AG04449 (cell line): Measurements from ENCODE around the gene ACAD11.
"Not testable (repeated sequence)": the region's sequence is repeated elsewhere in the genome, so short reads cannot be mapped to it uniquely, and the experiment has no call there.

Experiments used
- CTCF ChIA-PET: fragments of 350-600 bp; formaldehyde crosslinking; extraction: SDS; loops from one replicate; lab custom pipeline; 2021; ENCODE audit warnings: antibody characterized with exemption; lab: Yijun Ruan, JAX
- POLR2A ChIA-PET: fragments of 400-600, 350-600 bp; formaldehyde crosslinking; extraction: SDS; loops from one replicate; lab custom pipeline; 2020; ENCODE audit warnings: antibody characterized with exemption, inconsistent platforms; lab: Yijun Ruan, JAX
- DNase-seq: peaks from one replicate; pipeline ENCODE4 v3.0.0-alpha.2; 2010; ENCODE audit warnings: low read depth, low spot score
- H3K4me3 ChIP-seq: 2 replicates; pipeline ENCODE4 v1.5.1; 2011; ENCODE audit warnings: low read depth, mild to moderate bottlenecking, control low read depth, low read length
- TF ChIP-seq, protein P1 (sequence below): IDR thresholded peaks from one replicate; pipeline ENCODE4 v1.5.1; 2011; ENCODE audit warnings: mild to moderate bottlenecking, moderate library complexity, low read length, control low read depth, inconsistent platforms; ENCODE audit not compliant: insufficient read depth; ENCODE audit errors: missing control alignments

The ACAD11 gene

DNA sequence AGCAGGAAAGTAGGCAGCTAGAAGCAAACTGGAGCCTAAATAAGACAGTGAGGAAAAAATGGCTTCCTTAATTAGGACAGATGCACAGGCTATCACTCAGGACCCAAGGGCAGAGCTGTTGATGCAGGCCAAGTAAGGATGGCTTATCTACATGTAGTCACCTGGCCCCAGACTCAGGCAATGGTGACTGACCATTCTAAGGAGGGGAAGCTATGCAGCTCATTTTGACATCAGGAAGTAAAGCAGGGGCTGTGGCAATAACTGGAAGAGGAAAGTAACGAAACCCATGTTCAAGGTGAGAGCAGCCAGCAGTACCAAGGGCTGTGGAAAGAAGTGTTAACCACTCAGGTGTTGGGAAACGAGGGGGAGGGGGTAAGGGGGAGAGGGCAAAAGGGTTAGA lies 16.2 kb downstream of the ACAD11 start:
- no peak overlapping the region for H3K4me3 ChIP-seq
- no peak for DNase-seq
- CTCF ChIA-PET = interaction anchor here (1.0 to 6.7 kb wide), 17 partner anchors 10 to 292 kb away, joined by 3 to 524 read pairs (median 8); partner anchors contain the start of genes ACAD11 and UBA5
- POLR2A ChIA-PET = no interaction called here
- TF ChIP-seq, protein P1, sequence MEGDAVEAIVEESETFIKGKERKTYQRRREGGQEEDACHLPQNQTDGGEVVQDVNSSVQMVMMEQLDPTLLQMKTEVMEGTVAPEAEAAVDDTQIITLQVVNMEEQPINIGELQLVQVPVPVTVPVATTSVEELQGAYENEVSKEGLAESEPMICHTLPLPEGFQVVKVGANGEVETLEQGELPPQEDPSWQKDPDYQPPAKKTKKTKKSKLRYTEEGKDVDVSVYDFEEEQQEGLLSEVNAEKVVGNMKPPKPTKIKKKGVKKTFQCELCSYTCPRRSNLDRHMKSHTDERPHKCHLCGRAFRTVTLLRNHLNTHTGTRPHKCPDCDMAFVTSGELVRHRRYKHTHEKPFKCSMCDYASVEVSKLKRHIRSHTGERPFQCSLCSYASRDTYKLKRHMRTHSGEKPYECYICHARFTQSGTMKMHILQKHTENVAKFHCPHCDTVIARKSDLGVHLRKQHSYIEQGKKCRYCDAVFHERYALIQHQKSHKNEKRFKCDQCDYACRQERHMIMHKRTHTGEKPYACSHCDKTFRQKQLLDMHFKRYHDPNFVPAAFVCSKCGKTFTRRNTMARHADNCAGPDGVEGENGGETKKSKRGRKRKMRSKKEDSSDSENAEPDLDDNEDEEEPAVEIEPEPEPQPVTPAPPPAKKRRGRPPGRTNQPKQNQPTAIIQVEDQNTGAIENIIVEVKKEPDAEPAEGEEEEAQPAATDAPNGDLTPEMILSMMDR = no peak

DNA sequence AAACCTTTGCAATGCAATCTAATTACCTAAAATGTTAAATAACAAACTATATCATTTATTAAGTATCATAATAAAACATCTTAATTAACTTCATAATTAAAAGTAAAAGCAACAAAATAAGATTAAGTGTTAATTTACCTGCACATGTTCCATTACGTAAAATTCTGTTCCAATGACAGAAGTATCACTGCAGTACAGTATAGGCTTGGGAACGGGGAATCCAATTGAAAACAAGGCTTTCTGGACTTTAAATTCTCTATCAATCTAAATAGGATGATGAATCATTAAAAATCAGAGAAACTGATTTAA lies 17.1 kb downstream of the ACAD11 start:
- no peak for DNase-seq
- no peak overlapping the region for H3K4me3 ChIP-seq
- POLR2A ChIA-PET = interaction anchor here (1.1 kb wide), 1 partner anchor 17 kb away, joined by 4 read pairs; the partner anchor contains the start of genes ACAD11 and UBA5
- TF ChIP-seq, protein P1 = no peak
- CTCF ChIA-PET = interaction anchor here (1.0 to 6.7 kb wide), 28 partner anchors 11 to 293 kb away, joined by 3 to 524 read pairs (median 4); partner anchors contain the start of genes ACAD11 and UBA5

DNA sequence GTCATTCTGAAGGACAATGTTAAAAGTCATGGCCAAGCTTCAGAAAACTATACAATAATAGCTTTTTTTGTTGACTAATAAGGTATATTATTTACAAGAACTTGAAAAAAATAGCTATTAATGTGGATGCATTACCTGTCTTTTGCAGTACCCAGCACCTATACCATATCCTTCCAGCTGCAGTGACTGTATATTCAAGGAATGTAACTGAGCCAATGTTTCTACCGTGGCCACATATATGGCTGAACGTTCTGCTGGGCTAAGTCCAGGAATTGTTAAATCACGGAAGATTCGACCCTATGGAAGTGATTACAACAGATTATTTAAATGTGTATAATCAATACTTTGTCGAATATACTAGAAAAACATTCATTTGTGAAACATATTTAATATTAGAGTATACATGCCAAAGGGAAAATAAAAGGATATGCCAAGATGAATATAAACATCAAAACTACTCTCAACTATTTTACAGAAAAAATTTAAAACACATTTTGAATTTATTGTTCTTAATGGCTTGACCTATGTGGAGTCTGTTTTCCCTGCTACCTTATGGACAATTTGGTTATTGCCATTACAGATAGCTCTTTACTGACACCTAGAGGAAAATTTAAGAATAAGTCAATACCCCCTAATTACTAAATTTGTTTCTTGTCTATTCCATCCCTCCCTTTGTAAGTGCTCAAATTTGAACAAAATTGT lies 17.6 kb downstream of the ACAD11 start:
- DNase-seq = no peak
- ChIA-PET CTCF (interaction anchor here (0.9 to 6.7 kb wide), 33 partner anchors 9 to 293 kb away, joined by 3 to 524 read pairs (median 4); partner anchors contain the start of genes ACAD11 and UBA5), POLR2A (interaction anchor here (1.1 kb wide), 1 partner anchor 18 kb away, joined by 4 read pairs; the partner anchor contains the start of genes ACAD11 and UBA5)
- H3K4me3 ChIP-seq = no peak overlapping the region
- TF ChIP-seq, protein P1 = peak; percentile 41

DNA sequence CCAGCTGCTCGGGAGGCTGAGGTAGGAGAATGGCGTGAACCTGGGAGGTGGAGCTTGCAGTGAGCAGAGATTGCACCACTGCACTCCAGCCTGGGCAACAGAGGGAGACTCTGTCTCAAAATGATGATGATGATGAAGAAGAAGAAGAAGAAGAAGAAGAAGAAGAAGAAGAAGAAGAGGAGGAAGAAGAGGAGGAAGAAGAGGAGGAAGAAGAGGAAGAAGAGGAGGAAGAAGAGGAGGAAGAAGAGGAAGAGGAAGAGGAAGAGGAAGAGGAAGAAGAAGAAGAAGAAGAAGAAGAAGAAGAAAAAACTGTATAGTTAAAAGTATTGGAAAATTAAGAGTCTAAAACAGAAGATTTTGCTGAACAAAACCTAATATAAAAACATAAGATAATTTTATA lies 18.2 kb downstream of the ACAD11 start:
- CTCF ChIA-PET = interaction anchor here (0.9 to 6.7 kb wide), 20 partner anchors 9 to 292 kb away, joined by 3 to 524 read pairs (median 4); partner anchors contain the start of genes ACAD11 and UBA5
- H3K4me3 ChIP-seq, POLR2A ChIA-PET, DNase-seq: not testable (repeated sequence)

DNA sequence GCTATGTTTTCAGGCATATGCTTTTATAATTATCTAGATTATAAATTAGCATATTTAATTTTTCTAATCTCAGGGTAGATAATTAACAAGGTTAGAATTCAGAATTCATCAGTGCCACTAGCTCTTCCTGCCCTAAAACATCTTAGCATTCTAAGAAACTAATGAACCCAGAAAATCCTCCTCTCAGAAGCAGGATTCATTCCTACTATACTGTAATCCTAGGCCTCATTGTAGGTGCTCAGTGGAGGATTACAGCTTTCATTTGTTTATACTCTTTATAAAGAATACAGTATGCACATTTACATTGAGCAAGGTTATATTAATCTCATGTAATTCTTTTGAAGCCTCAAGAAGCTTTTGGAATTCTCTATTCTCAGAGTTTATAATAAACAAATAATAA lies 20.9 kb downstream of the ACAD11 start:
- POLR2A ChIA-PET = no interaction called here
- DNase-seq = no peak
- TF ChIP-seq, protein P1 = no peak
- H3K4me3 ChIP-seq = no peak overlapping the region
- CTCF ChIA-PET = interaction anchor here (0.5 to 6.7 kb wide), 4 partner anchors 13 to 296 kb away, joined by 3 to 524 read pairs (median 4); no protein-coding TSS in a partner anchor

DNA sequence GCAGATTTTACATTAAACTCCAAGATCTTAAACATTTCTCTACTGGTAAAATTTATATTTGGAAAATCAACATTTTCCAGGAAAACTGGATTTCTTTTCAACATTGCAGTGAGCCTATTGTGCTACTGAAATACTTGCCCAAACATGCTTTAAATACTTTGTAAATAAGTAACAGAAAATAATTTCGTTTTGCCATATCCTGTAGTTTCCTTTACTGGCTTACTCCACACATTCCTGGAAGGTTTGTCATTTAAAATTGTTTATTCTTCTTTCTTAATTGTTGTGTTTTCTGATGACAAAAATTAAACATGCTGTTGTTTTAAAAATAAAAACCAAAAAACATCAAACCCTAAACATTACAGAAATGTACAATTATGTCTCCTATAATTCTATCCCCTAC lies 22.0 kb downstream of the ACAD11 start:
- CTCF ChIA-PET = interaction anchor here (6.7 kb wide), 1 partner anchor 100 kb away, joined by 524 read pairs; no protein-coding TSS in a partner anchor
- TF ChIP-seq, protein P1 = no peak
- POLR2A ChIA-PET = no interaction called here
- H3K4me3 ChIP-seq = no peak overlapping the region
- DNase-seq = no peak
